K562 (cell line): ENCODE data around the gene SLC39A7. TPM values are rescaled to one million over a fixed set of nuclear protein-coding genes. Genes with fewer than 3 reads are reported as not detected.

Source experiments
- KLF13 ChIP-seq: fragments of 450-650 bp; IDR thresholded peaks from 2 replicates; pipeline ENCODE4 v1.6.1; 2016; ENCODE audit warnings: missing genetic modification characterization, low read depth, mild to moderate bottlenecking, missing compliant biosample characterization, moderate library complexity, borderline replicate concordance
- NR2C2 ChIP-seq, 2 experiments: fragments of 200-800 bp in 1 of 2; sonication (Bioruptor generic) in 1 of 2; sonication (generic) in 1 of 2; formaldehyde crosslinking in 1 of 2; IDR thresholded peaks; 2 replicates each; pipeline versions ENCODE4 v1.6.1 to v1.8.0; 2016 to 2022; ENCODE audit warnings: mild to moderate bottlenecking in 1 of 2, missing compliant biosample characterization in 1 of 2, missing genetic modification characterization in 1 of 2, missing genetic modification reagents in 1 of 2
- RBM15 ChIP-seq: fragments of 200-400 bp; formaldehyde crosslinking; IDR thresholded peaks from 2 replicates; pipeline ENCODE4 v1.6.1; 2018; ENCODE audit warnings: mild to moderate bottlenecking, low read length, moderate library complexity; ENCODE audit not compliant: insufficient read depth
- TCF7L2 ChIP-seq: fragments of 150-350 bp; IDR thresholded peaks from 2 replicates; pipeline ENCODE4 v1.6.1; 2016; ENCODE audit warnings: low read depth, mild to moderate bottlenecking, low read length, moderate library complexity
- THRAP3 ChIP-seq: fragments of 450-650 bp; IDR thresholded peaks from 2 replicates; pipeline ENCODE4 v1.6.1; 2016; ENCODE audit warnings: mild to moderate bottlenecking, inconsistent platforms, borderline replicate concordance
- polyA plus RNA-seq, 8 experiments: library from polyadenylated mRNA; depleted of rRNA in 4 of 8; stranded (reverse) in 5 of 8; unstranded in 3 of 8; fragments of >200 nt; fragmentation: Nextera tagmentation in 2 of 8; fragmentation: Illumina TruSeq in 1 of 8; extraction: Ambion mirVana in 2 of 8; extraction: Trizol in 1 of 8; gene quantifications; 2 replicates each; pipeline versions ENCODE4 v1.2.1 to v1.2.3, GENCODE V29; 2011 to 2014; ENCODE audit warnings: inconsistent platforms in 1 of 8, missing spikeins in 1 of 8
- total RNA-seq, 7 experiments: library from RNA; depleted of rRNA in 6 of 7; stranded (reverse); fragments of >200 nt in 6 of 7; fragmentation: Illumina TruSeq in 2 of 7; extraction: Trizol in 2 of 7; gene quantifications; 2 replicates each; pipeline versions ENCODE4 v1.2.1 to v1.2.3, GENCODE V29; 2011 to 2021; ENCODE audit warnings: low replicate concordance in 1 of 7
- TF ChIP-seq, protein P1 (sequence below): fragments of 150-350 bp; IDR thresholded peaks from 2 replicates; pipeline ENCODE4 v1.6.1; 2014; ENCODE audit warnings: low read depth, mild to moderate bottlenecking, low read length, borderline replicate concordance
- TF ChIP-seq, protein P2 (sequence below): fragments of 250-450 bp; sonication (Bioruptor Pico); IDR thresholded peaks from 2 replicates; pipeline ENCODE4 v1.5.0; 2021

SLC39A7 gene
- total and polyA plus RNA-seq, 9 of the 15 experiments (the other 6 are each of a cell fraction or from before 2014, with no cell fraction given) = 21.7 to 169 (median 121) TPM

DNA sequence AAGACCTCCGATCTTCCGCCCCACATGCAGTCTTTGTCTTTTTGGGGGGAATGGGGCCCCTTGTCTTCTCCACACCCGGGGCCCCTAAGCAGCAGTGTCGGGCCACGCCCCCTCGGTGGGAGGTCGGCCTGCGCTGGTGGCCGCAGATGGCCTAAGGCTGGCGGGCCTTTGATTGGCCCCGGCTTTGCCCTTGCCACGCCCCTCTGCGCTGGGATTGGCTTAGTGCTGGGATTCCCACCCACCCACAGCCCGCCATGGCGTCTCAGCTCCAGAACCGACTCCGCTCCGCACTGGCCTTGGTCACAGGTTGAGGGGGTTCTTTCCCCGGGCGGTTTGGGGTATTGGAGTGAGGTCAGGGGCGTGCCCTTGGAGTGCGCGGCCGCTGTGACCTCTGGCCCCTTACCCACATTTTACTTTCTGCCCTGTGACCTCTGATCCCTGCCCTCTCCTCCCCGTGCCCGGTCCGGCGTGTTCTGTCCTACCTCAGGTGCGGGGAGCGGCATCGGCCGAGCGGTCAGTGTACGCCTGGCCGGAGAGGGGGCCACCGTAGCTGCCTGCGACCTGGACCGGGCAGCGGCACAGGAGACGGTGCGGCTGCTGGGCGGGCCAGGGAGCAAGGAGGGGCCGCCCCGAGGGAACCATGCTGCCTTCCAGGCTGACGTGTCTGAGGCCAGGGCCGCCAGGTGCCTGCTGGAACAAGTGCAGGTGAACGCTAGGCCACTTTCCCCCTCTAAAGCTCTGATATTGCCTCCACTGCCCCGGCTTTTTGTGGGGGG lies 3.9 kb downstream of the SLC39A7 start, which contains the start of gene HSD17B8 (continued):
- TF ChIP-seq, protein P1, sequence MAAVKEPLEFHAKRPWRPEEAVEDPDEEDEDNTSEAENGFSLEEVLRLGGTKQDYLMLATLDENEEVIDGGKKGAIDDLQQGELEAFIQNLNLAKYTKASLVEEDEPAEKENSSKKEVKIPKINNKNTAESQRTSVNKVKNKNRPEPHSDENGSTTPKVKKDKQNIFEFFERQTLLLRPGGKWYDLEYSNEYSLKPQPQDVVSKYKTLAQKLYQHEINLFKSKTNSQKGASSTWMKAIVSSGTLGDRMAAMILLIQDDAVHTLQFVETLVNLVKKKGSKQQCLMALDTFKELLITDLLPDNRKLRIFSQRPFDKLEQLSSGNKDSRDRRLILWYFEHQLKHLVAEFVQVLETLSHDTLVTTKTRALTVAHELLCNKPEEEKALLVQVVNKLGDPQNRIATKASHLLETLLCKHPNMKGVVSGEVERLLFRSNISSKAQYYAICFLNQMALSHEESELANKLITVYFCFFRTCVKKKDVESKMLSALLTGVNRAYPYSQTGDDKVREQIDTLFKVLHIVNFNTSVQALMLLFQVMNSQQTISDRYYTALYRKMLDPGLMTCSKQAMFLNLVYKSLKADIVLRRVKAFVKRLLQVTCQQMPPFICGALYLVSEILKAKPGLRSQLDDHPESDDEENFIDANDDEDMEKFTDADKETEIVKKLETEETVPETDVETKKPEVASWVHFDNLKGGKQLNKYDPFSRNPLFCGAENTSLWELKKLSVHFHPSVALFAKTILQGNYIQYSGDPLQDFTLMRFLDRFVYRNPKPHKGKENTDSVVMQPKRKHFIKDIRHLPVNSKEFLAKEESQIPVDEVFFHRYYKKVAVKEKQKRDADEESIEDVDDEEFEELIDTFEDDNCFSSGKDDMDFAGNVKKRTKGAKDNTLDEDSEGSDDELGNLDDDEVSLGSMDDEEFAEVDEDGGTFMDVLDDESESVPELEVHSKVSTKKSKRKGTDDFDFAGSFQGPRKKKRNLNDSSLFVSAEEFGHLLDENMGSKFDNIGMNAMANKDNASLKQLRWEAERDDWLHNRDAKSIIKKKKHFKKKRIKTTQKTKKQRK = no peak
- no peak for TF ChIP-seq THRAP3
- TF ChIP-seq, protein P2, sequence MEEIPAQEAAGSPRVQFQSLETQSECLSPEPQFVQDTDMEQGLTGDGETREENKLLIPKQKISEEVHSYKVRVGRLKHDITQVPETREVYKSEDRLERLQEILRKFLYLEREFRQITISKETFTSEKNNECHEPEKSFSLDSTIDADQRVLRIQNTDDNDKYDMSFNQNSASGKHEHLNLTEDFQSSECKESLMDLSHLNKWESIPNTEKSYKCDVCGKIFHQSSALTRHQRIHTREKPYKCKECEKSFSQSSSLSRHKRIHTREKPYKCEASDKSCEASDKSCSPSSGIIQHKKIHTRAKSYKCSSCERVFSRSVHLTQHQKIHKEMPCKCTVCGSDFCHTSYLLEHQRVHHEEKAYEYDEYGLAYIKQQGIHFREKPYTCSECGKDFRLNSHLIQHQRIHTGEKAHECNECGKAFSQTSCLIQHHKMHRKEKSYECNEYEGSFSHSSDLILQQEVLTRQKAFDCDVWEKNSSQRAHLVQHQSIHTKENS (CRISPR knock-in tag) = no peak; the same call in 1 of the 2 replicates
- TF ChIP-seq KLF13 (tag) = peak; percentile 95
- TF ChIP-seq TCF7L2 = no peak
- peak; percentile 87 for TF ChIP-seq NR2C2 (CRISPR knock-in tag; IDR thresholded peaks at IDR 0.05)
- TF ChIP-seq NR2C2 (tag; IDR thresholded peaks at IDR 0.05) = peak; percentile 97
- no peak for TF ChIP-seq RBM15
